H1 (cell line): Measurements from ENCODE around the gene EFHD1.

ENCODE experiments used
- ATF3 ChIP-seq: IDR thresholded peaks from 2 replicates; pipeline ENCODE4 v1.6.1; 2011; ENCODE audit warnings: low read depth, mild to moderate bottlenecking, low read length; ENCODE audit not compliant: insufficient read depth
- BACH1 ChIP-seq: IDR thresholded peaks from 2 replicates; pipeline ENCODE4 v1.6.1; 2012; ENCODE audit warnings: low read length, improper control_type of control experiment
- CBX5 ChIP-seq: fragments of 300-800, 300-1000 bp; sonication (generic); IDR thresholded peaks from 2 replicates; pipeline ENCODE4 v1.7.1; 2016; ENCODE audit warnings: antibody characterized with exemption, low read length, low read depth
- EZH2 ChIP-seq: fragments of 200-600 bp; sonication (generic); IDR thresholded peaks from 2 replicates; pipeline ENCODE4 v1.7.1; 2012; ENCODE audit warnings: low read depth, mild to moderate bottlenecking, moderate library complexity, low read length, inconsistent platforms; ENCODE audit not compliant: severe bottlenecking
- GABPA ChIP-seq: IDR thresholded peaks from 2 replicates; pipeline ENCODE4 v1.6.1; 2011; ENCODE audit warnings: mild to moderate bottlenecking, low read length, moderate library complexity, borderline replicate concordance; ENCODE audit not compliant: insufficient read depth
- POLR2A ChIP-seq, 2 experiments: IDR thresholded peaks; 1 replicate in 1 of 2; 2 replicates in 1 of 2; pipeline ENCODE4 v1.6.1; 2011; ENCODE audit warnings: low read depth in 2 of 2, low read length in 2 of 2, mild to moderate bottlenecking in 2 of 2; ENCODE audit errors: control extremely low read depth in 1 of 2
- POLR2AphosphoS5 ChIP-seq: IDR thresholded peaks from 2 replicates; pipeline ENCODE4 v1.6.1; 2011; ENCODE audit warnings: low read depth, low read length
- RFX5 ChIP-seq: IDR thresholded peaks from 2 replicates; pipeline ENCODE4 v1.6.1; 2011; ENCODE audit warnings: low read depth, low read length, improper control_type of control experiment, borderline replicate concordance
- SIN3A ChIP-seq, 2 experiments: IDR thresholded peaks in 1 of 2; conservative IDR thresholded peaks in 1 of 2; 2 replicates each; pipeline ENCODE4 v1.6.1; 2011 to 2012; ENCODE audit warnings: low read length in 2 of 2, improper control_type of control experiment in 1 of 2, low read depth in 1 of 2, mild to moderate bottlenecking in 1 of 2
- YY1 ChIP-seq: IDR thresholded peaks from 2 replicates; pipeline ENCODE4 v1.6.1; 2011; ENCODE audit warnings: low read depth, mild to moderate bottlenecking, low read length
- TF ChIP-seq, protein P1 (sequence below), 3 experiments: IDR thresholded peaks; 1 replicate in 2 of 3; 2 replicates in 1 of 3; pipeline versions ENCODE4 v1.5.1 to v1.6.1; 2011; ENCODE audit warnings: low read length in 3 of 3, mild to moderate bottlenecking in 3 of 3, inconsistent platforms in 2 of 3, low read depth in 1 of 3, moderate library complexity in 1 of 3; ENCODE audit not compliant: insufficient read depth in 1 of 3; ENCODE audit errors: control extremely low read depth in 1 of 3
- TF ChIP-seq, protein P2 (sequence below): IDR thresholded peaks from 2 replicates; pipeline ENCODE4 v1.6.1; 2012; ENCODE audit warnings: inconsistent platforms

DNA sequence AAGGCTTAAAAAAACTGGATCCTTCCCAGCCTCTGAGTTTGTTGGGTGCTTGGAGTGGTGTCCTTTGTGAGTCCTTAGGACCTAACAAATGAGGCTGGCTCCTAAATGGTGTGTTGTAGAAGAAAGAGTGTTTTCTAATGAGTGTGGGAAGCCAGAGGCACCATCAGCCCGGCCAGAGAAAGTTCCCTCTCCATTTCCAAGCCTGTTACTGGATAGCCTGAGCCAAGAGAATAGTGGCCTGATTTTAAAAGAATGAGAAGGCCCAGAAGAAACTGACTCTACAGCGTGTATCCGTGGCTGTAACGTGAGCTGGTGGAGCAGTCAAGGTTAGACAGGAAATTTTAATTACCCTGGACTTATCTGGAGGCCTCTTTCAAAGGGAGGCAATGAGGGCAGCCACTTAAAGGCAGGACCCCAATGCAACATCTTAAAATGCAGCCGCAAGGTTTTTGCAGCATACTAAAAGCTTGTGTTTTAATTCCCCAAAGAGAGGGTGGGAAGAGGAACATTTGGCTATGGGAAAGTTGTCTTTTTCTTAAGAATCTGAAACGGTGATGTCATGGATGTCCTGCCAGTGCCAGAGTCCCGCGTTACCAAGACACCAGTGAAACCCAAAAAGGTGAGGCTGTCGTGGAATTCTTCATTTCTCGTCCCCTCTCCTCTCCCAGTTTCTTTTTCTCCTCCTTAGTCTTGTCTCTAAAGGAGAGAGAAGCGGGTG is 4.6 kb downstream of the EFHD1 start:
- TF ChIP-seq SIN3A (conservative IDR thresholded peaks at IDR 0.05 in 1 of 2, IDR thresholded peaks at IDR 0.05 in 1 of 2; ENCODE audit: low read depth in 1 of 2, low read length in 2 of 2): no peak
- TF ChIP-seq POLR2AphosphoS5: no peak
- TF ChIP-seq ATF3: no peak
- TF ChIP-seq BACH1: no peak
- TF ChIP-seq, protein P1, sequence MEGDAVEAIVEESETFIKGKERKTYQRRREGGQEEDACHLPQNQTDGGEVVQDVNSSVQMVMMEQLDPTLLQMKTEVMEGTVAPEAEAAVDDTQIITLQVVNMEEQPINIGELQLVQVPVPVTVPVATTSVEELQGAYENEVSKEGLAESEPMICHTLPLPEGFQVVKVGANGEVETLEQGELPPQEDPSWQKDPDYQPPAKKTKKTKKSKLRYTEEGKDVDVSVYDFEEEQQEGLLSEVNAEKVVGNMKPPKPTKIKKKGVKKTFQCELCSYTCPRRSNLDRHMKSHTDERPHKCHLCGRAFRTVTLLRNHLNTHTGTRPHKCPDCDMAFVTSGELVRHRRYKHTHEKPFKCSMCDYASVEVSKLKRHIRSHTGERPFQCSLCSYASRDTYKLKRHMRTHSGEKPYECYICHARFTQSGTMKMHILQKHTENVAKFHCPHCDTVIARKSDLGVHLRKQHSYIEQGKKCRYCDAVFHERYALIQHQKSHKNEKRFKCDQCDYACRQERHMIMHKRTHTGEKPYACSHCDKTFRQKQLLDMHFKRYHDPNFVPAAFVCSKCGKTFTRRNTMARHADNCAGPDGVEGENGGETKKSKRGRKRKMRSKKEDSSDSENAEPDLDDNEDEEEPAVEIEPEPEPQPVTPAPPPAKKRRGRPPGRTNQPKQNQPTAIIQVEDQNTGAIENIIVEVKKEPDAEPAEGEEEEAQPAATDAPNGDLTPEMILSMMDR (IDR thresholded peaks at IDR 0.05; ENCODE audit: control extremely low read depth in 1 of 3, insufficient read depth in 1 of 3, low read depth in 1 of 3, low read length in 3 of 3): no peak
- TF ChIP-seq EZH2: no peak
- TF ChIP-seq RFX5: no peak
- TF ChIP-seq, protein P2, sequence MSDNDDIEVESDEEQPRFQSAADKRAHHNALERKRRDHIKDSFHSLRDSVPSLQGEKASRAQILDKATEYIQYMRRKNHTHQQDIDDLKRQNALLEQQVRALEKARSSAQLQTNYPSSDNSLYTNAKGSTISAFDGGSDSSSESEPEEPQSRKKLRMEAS: no peak
- TF ChIP-seq YY1: no peak
- TF ChIP-seq GABPA: no peak
- no peak for TF ChIP-seq CBX5
- no peak for TF ChIP-seq POLR2A (IDR thresholded peaks at IDR 0.05; ENCODE audit: control extremely low read depth in 1 of 2, low read depth in 2 of 2, low read length in 2 of 2)
